CD4-positive, alpha-beta memory T cell (primary cell): Measurements from ENCODE around the gene NEU2. TPM values are rescaled to one million over a fixed set of nuclear protein-coding genes. Genes with fewer than 3 reads are reported as not detected.
A peak's percentile ranks its signal among the peaks of the same experiment; 100 is the strongest.

Source experiments
- CTCF ChIA-PET: fragments of 350-600 bp; sonication (Branson Sonifier 250); formaldehyde crosslinking; loops from one replicate; lab custom pipeline; 2021; ENCODE audit warnings: inconsistent platforms; ENCODE audit not compliant: partially characterized antibody; lab: Charles Lee
- POLR2A ChIA-PET: fragments of 350-600 bp; sonication (Branson Sonifier 250); formaldehyde crosslinking; loops from one replicate; lab custom pipeline; 2021; ENCODE audit not compliant: partially characterized antibody; lab: Charles Lee
- DNase-seq, 5 donors: peaks; one replicate each; pipeline versions ENCODE4 v3.0.0 to v3.0.0-alpha.2; 2020 to 2022; ENCODE audit warnings: mixed read lengths in 1 of 5
- H3K27ac ChIP-seq: one replicate; pipeline ENCODE4 v1.7.0; 2013; ENCODE audit warnings: low read depth, low read length
- H3K27me3 ChIP-seq: 2 replicates; pipeline ENCODE4 v1.7.0; 2013; ENCODE audit warnings: mild to moderate bottlenecking, low read length, moderate library complexity; ENCODE audit not compliant: insufficient read depth
- H3K36me3 ChIP-seq: 2 replicates; pipeline ENCODE4 v1.7.0; 2013; ENCODE audit warnings: mild to moderate bottlenecking, low read length, moderate library complexity; ENCODE audit not compliant: insufficient read depth
- H3K4me1 ChIP-seq: 2 replicates; pipeline ENCODE4 v1.7.0; 2013; ENCODE audit warnings: mild to moderate bottlenecking, low read length, moderate library complexity; ENCODE audit not compliant: insufficient read depth
- H3K4me3 ChIP-seq, 2 donors: one replicate each; pipeline ENCODE4 v1.7.0; 2013; ENCODE audit warnings: low read length in 2 of 2, mild to moderate bottlenecking in 1 of 2
- H3K9me3 ChIP-seq, 2 donors: one replicate each; pipeline ENCODE4 v1.7.0; 2013; ENCODE audit warnings: low read length in 2 of 2, control low read depth in 1 of 2; ENCODE audit not compliant: control insufficient read depth in 1 of 2
- H3K27ac Mint-ChIP-seq, 7 donors: one replicate each; pipeline ENCODE4 v1.8.0; 2020 to 2021; ENCODE audit warnings: mixed read lengths in 7 of 7, mild to moderate bottlenecking in 6 of 7, inconsistent platforms in 3 of 7, moderate library complexity in 3 of 7
- H3K27me3 Mint-ChIP-seq, 2 donors: one replicate each; pipeline ENCODE4 v1.8.0; 2020 to 2021; ENCODE audit warnings: mixed read lengths in 2 of 2
- H3K36me3 Mint-ChIP-seq, 2 donors: one replicate each; pipeline ENCODE4 v1.8.0; 2020 to 2021; ENCODE audit warnings: mixed read lengths in 2 of 2, inconsistent platforms in 1 of 2, mild to moderate bottlenecking in 1 of 2
- H3K4me1 Mint-ChIP-seq, 4 donors: one replicate each; pipeline ENCODE4 v1.8.0; 2020 to 2021; ENCODE audit warnings: mixed read lengths in 4 of 4, mild to moderate bottlenecking in 1 of 4
- H3K4me3 Mint-ChIP-seq, 8 donors: one replicate each; pipeline ENCODE4 v1.8.0; 2020 to 2021; ENCODE audit warnings: mixed read lengths in 8 of 8, mild to moderate bottlenecking in 7 of 8, moderate library complexity in 6 of 8, inconsistent platforms in 3 of 8
- H3K9me3 Mint-ChIP-seq, 8 donors: one replicate each; pipeline ENCODE4 v1.8.0; 2020 to 2021; ENCODE audit warnings: mixed read lengths in 8 of 8, mild to moderate bottlenecking in 5 of 8, inconsistent platforms in 3 of 8, moderate library complexity in 1 of 8
- intact Hi-C: fragments of 100-400 bp; cut with micrococcal nuclease; formaldehyde crosslinking; loops from one replicate; pipeline ENCODE4 v1.15.1; 2023
- polyA plus RNA-seq, 2 donors: library from polyadenylated mRNA; unstranded; fragments of 300-500 nt; fragmentation: Illumina TruSeq; gene quantifications; one replicate each; pipeline ENCODE4 v1.2.3, GENCODE V29; 2021
- total RNA-seq, 2 experiments: library from RNA; stranded (reverse); gene quantifications; one replicate each; pipeline ENCODE4 v1.2.3, GENCODE V29; 2021

Gene NEU2
- total and polyA plus RNA-seq, 4 experiments from 2014 or later, result not detected

GRCh38 chr2:233068762-233069418 lies 36.4 kb downstream of the NEU2 start:
- H3K4me3 ChIP-seq, result no peak overlapping the region
- Mint-ChIP-seq H3K36me3 (peaks cover 49 to 66% of the 10 kb centered on the region in 2 donors), H3K27me3 (no peaks in the 10 kb centered on the region), H3K4me3 (peak overlapping the region in 7 of 8 donors; percentile 13 to 70 (median 55)), H3K27ac (peak overlapping the region; percentile 48 to 87 (median 81)), H3K9me3 (peaks cover 0 to 6% (median 3%) of the 10 kb centered on the region in 8 donors), H3K4me1 (peaks cover 44 to 75% (median 58%) of the 10 kb centered on the region in 4 donors)
- no peak for DNase-seq
- H3K9me3 ChIP-seq, result no peaks in the 10 kb centered on the region
- POLR2A ChIA-PET, result interaction anchor here (0.6 to 14.9 kb wide), 3 partner anchors 8 to 257 kb away, joined by 3 to 426 read pairs (median 21); partner anchors contain the start of gene INPP5D
- no peaks in the 10 kb centered on the region for H3K27me3 ChIP-seq
- peaks cover 23% of the 10 kb centered on the region for H3K36me3 ChIP-seq
- intact Hi-C loops, result loop anchor here (10.0 kb wide), 1 partner anchor 304 kb away; no protein-coding TSS in a partner anchor
- CTCF ChIA-PET, result no interaction called here
- H3K4me1 ChIP-seq, result peaks cover 86% of the 10 kb centered on the region
- no peak overlapping the region for H3K27ac ChIP-seq

- H3K9me3 ChIP-seq, result no peaks in the 10 kb centered on the region
- POLR2A ChIA-PET, result interaction anchor here (1.0 to 16.7 kb wide), 3 partner anchors 9 to 196 kb away, joined by 3 to 426 read pairs (median 11); partner anchors contain the start of gene INPP5D
- no peaks in the 10 kb centered on the region for H3K27me3 Mint-ChIP-seq
Measured at GRCh38 chr2:233072838-233073237, 40.4 kb downstream of the NEU2 start.

GRCh38 chr2:233074106-233074505 lies 41.6 kb downstream of the NEU2 start:
- intact Hi-C loops, result no loop called here
- peaks cover 92% of the 10 kb centered on the region for H3K4me1 ChIP-seq
- DNase-seq, result no peak
- ChIA-PET CTCF (interaction anchor here (0.6 to 6.3 kb wide), 4 partner anchors 10 to 307 kb away, joined by 3 to 35 read pairs (median 4); no protein-coding TSS in a partner anchor), POLR2A (interaction anchor here (1.0 to 16.7 kb wide), 3 partner anchors 8 to 195 kb away, joined by 3 to 426 read pairs (median 11); partner anchors contain the start of gene INPP5D)
- H3K9me3 Mint-ChIP-seq, result peaks cover 0 to 6% (median 3%) of the 10 kb centered on the region in 8 donors
- no peaks in the 10 kb centered on the region for H3K9me3 ChIP-seq
- peaks cover 26 to 39% of the 10 kb centered on the region in 2 donors for H3K36me3 Mint-ChIP-seq
- peaks cover 33 to 41% (median 36%) of the 10 kb centered on the region in 4 donors for H3K4me1 Mint-ChIP-seq
- no peak overlapping the region for H3K27ac Mint-ChIP-seq
- H3K36me3 ChIP-seq, result peaks cover 7% of the 10 kb centered on the region
- no peak overlapping the region for H3K27ac ChIP-seq
- H3K27me3 Mint-ChIP-seq, result no peaks in the 10 kb centered on the region
- H3K4me3 Mint-ChIP-seq, result no peak overlapping the region
- H3K27me3 ChIP-seq, result no peaks in the 10 kb centered on the region
- no peak overlapping the region for H3K4me3 ChIP-seq

More at GRCh38 chr2:233072838-233073237, 40.4 kb downstream of the NEU2 start:
- intact Hi-C loops, result no loop called here
- Mint-ChIP-seq H3K4me3 (peak overlapping the region in 4 of 8 donors; percentile 7 to 61 (median 29)), H3K27ac (peak overlapping the region in 4 of 7 donors; percentile 37 to 82 (median 73)), H3K4me1 (peaks cover 33 to 39% (median 33%) of the 10 kb centered on the region in 4 donors), H3K36me3 (peaks cover 31 to 44% of the 10 kb centered on the region in 2 donors), H3K9me3 (peaks cover 0 to 6% (median 3%) of the 10 kb centered on the region in 8 donors)
- Histone ChIP-seq H3K4me3 (no peak overlapping the region), H3K27me3 (no peaks in the 10 kb centered on the region), H3K4me1 (peaks cover 92% of the 10 kb centered on the region), H3K36me3 (peaks cover 7% of the 10 kb centered on the region), H3K27ac (peak overlapping the region; percentile 12)
- no peak for DNase-seq
- CTCF ChIA-PET, result no interaction called here

- Mint-ChIP-seq H3K4me3 (no peak overlapping the region), H3K9me3 (peaks cover 0 to 6% (median 3%) of the 10 kb centered on the region in 8 donors), H3K4me1 (peaks cover 35 to 42% (median 38%) of the 10 kb centered on the region in 4 donors), H3K36me3 (peaks cover 30 to 40% of the 10 kb centered on the region in 2 donors), H3K27ac (no peak overlapping the region), H3K27me3 (peaks cover 0 to 1% of the 10 kb centered on the region in 2 donors)
- no peak for DNase-seq
- no peaks in the 10 kb centered on the region for H3K27me3 ChIP-seq
- POLR2A ChIA-PET, result interaction anchor here (0.8 to 16.7 kb wide), 14 partner anchors 9 to 343 kb away, joined by 3 to 426 read pairs (median 4); partner anchors contain the start of gene INPP5D
- intact Hi-C loops, result loop anchor here (5.0 kb wide), 1 partner anchor 177 kb away; the partner anchor contains the start of gene ATG16L1
- peak overlapping the region; percentile 9 to 41 for H3K4me3 ChIP-seq
- H3K36me3 ChIP-seq, result peaks cover 7% of the 10 kb centered on the region
- peaks cover 92% of the 10 kb centered on the region for H3K4me1 ChIP-seq
- H3K27ac ChIP-seq, result peak overlapping the region; percentile 44
- CTCF ChIA-PET, result interaction anchor here (0.9 to 6.3 kb wide), 6 partner anchors 11 to 175 kb away, joined by 3 to 35 read pairs (median 4); partner anchors contain the start of gene INPP5D
- no peaks in the 10 kb centered on the region for H3K9me3 ChIP-seq
Measured at GRCh38 chr2:233075141-233075965, 42.9 kb downstream of the NEU2 start.

GRCh38 chr2:233075966-233076339 lies 43.5 kb downstream of the NEU2 start:
- H3K27ac ChIP-seq, result peak overlapping the region; percentile 44
- DNase-seq, result peak; percentile 45 to 69 (median 50)
- Mint-ChIP-seq H3K36me3 (peaks cover 33 to 39% of the 10 kb centered on the region in 2 donors), H3K9me3 (peaks cover 0 to 6% (median 3%) of the 10 kb centered on the region in 8 donors), H3K27me3 (peaks cover 0 to 1% of the 10 kb centered on the region in 2 donors), H3K4me1 (peaks cover 37 to 42% (median 41%) of the 10 kb centered on the region in 4 donors), H3K27ac (no peak overlapping the region), H3K4me3 (no peak overlapping the region)
- ChIA-PET POLR2A (interaction anchor here (0.8 to 16.7 kb wide), 14 partner anchors 8 to 343 kb away, joined by 3 to 426 read pairs (median 4); partner anchors contain the start of gene INPP5D), CTCF (interaction anchor here (0.9 to 6.3 kb wide), 6 partner anchors 11 to 174 kb away, joined by 3 to 35 read pairs (median 4); partner anchors contain the start of gene INPP5D)
- H3K36me3 ChIP-seq, result peaks cover 7% of the 10 kb centered on the region
- H3K27me3 ChIP-seq, result no peaks in the 10 kb centered on the region
- no peaks in the 10 kb centered on the region for H3K9me3 ChIP-seq
- intact Hi-C loops, result loop anchor here (1.0 to 5.0 kb wide), 3 partner anchors 8 to 176 kb away; partner anchors contain the start of genes ATG16L1 and INPP5D
- peaks cover 92% of the 10 kb centered on the region for H3K4me1 ChIP-seq
- peak overlapping the region; percentile 9 to 41 for H3K4me3 ChIP-seq

GRCh38 chr2:233076749-233077148 lies 44.3 kb downstream of the NEU2 start:
- Mint-ChIP-seq H3K36me3 (peaks cover 26 to 41% of the 10 kb centered on the region in 2 donors), H3K27ac (peak overlapping the region in 2 of 7 donors; percentile 8 to 47), H3K27me3 (peaks cover 0 to 1% of the 10 kb centered on the region in 2 donors), H3K4me3 (peak overlapping the region in 1 of 8 donors; percentile 67), H3K4me1 (peaks cover 42 to 48% (median 44%) of the 10 kb centered on the region in 4 donors), H3K9me3 (peaks cover 0 to 5% (median 2%) of the 10 kb centered on the region in 8 donors)
- ChIA-PET POLR2A (interaction anchor here (1.0 to 16.7 kb wide), 7 partner anchors 8 to 342 kb away, joined by 3 to 426 read pairs (median 8); partner anchors contain the start of gene INPP5D), CTCF (interaction anchor here (0.7 to 6.3 kb wide), 6 partner anchors 10 to 937 kb away, joined by 3 to 35 read pairs (median 4); partner anchors contain the start of gene INPP5D)
- peak; percentile 54 to 75 (median 66) for DNase-seq
- peaks cover 7% of the 10 kb centered on the region for H3K36me3 ChIP-seq
- intact Hi-C loops, result loop anchor here (1.0 to 5.0 kb wide), 3 partner anchors 8 to 176 kb away; partner anchors contain the start of genes ATG16L1 and INPP5D
- no peaks in the 10 kb centered on the region for H3K27me3 ChIP-seq
- no peaks in the 10 kb centered on the region for H3K9me3 ChIP-seq
- H3K4me1 ChIP-seq, result peaks cover 96% of the 10 kb centered on the region
- H3K27ac ChIP-seq, result peak overlapping the region; percentile 44
- H3K4me3 ChIP-seq, result peak overlapping the region in 1 of 2 donors; percentile 9
